RWPE1 (cell line): Measurements from ENCODE around the gene TEX13B.
A peak's percentile ranks its signal among the peaks of the same experiment; 100 is the strongest.

ENCODE experiments used
- CTCF ChIA-PET: fragments of 350-600 bp; sonication (Branson Sonifier 250); formaldehyde crosslinking; extraction: SDS; loops from one replicate; lab custom pipeline; 2021; lab: Yijun Ruan, JAX
- POLR2A ChIA-PET: fragments of 400-600 bp; formaldehyde crosslinking; extraction: SDS; loops from one replicate; lab custom pipeline; 2020; ENCODE audit warnings: antibody characterized with exemption; ENCODE audit not compliant: low non-redundant PET; lab: Yijun Ruan, JAX
- DNase-seq: peaks from one replicate; pipeline ENCODE4 v3.0.0; 2012; ENCODE audit warnings: low spot score
- H3K27ac ChIP-seq: fragments of 450-650 bp; 2 replicates; pipeline ENCODE4 v1.5.1; 2017
- TF ChIP-seq, protein P1 (sequence below): fragments of 450-650 bp; conservative IDR thresholded peaks from 2 replicates; pipeline ENCODE4 v1.5.1; 2017; ENCODE audit warnings: low read depth, mild to moderate bottlenecking

TEX13B gene

GRCh38 chrX:108020631-108021030 is 38.5 kb upstream of the TEX13B start:
- TF ChIP-seq, protein P1, sequence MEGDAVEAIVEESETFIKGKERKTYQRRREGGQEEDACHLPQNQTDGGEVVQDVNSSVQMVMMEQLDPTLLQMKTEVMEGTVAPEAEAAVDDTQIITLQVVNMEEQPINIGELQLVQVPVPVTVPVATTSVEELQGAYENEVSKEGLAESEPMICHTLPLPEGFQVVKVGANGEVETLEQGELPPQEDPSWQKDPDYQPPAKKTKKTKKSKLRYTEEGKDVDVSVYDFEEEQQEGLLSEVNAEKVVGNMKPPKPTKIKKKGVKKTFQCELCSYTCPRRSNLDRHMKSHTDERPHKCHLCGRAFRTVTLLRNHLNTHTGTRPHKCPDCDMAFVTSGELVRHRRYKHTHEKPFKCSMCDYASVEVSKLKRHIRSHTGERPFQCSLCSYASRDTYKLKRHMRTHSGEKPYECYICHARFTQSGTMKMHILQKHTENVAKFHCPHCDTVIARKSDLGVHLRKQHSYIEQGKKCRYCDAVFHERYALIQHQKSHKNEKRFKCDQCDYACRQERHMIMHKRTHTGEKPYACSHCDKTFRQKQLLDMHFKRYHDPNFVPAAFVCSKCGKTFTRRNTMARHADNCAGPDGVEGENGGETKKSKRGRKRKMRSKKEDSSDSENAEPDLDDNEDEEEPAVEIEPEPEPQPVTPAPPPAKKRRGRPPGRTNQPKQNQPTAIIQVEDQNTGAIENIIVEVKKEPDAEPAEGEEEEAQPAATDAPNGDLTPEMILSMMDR = peak; percentile 40
- ChIA-PET CTCF (interaction anchor here (0.6 to 1.0 kb wide), 3 partner anchors 50 to 984 kb away, joined by 3 to 5 read pairs (median 3); no protein-coding TSS in a partner anchor), POLR2A (no interaction called here)
- H3K27ac ChIP-seq = no peak overlapping the region
- peak; percentile 8 for DNase-seq

- CTCF ChIA-PET = no interaction called here
- POLR2A ChIA-PET = no interaction called here
Observed at GRCh38 chrX:108019382-108019875, 37.3 kb upstream of the TEX13B start.

GRCh38 chrX:108018656-108019381 is 36.6 kb upstream of the TEX13B start:
- CTCF ChIA-PET = no interaction called here

More at GRCh38 chrX:108019382-108019875, 37.3 kb upstream of the TEX13B start:
- TF ChIP-seq, protein P1 = no peak
- no peak for DNase-seq
- no peak overlapping the region for H3K27ac ChIP-seq

DNA sequence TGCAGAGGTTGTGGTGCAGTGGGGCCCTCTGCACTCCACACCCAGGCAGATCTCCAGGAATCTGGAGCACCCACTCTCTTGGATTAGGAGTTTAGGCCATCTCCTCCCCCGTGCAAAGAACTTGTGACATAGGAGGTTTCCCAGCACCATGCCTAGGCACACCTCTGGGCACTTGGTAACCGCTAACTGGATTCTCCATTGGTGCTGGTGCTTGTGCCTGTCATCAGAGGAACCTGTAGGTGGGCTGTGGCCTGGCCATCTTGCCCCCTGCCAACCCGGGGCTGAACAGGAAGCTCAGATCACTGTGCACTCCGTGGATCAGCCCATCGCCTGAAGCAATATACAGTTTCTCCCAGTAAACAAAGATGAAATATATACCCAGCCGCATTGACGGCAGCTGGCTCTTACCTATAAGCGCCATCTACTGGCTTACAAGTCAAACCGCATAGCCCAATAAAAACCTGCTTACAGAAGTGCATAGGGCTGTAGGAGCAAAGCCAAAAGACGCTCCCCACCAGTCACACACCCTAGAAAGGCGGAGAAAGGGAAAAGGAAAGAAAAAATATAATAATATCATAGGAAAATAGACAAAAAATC is 19.1 kb upstream of the TEX13B start:
- H3K27ac ChIP-seq = peak overlapping the region; percentile 34; the same call in 1 of the 2 replicates
- ChIA-PET POLR2A (no interaction called here), CTCF (no interaction called here)
- no peak for DNase-seq
- TF ChIP-seq, protein P1 = no peak

More at GRCh38 chrX:108018656-108019381, 36.6 kb upstream of the TEX13B start:
- TF ChIP-seq, protein P1 = no peak
- no peak for DNase-seq
- POLR2A ChIA-PET = no interaction called here
- no peak overlapping the region for H3K27ac ChIP-seq

GRCh38 chrX:108000751-108001150 is 18.6 kb upstream of the TEX13B start:
- H3K27ac ChIP-seq = peak overlapping the region; percentile 34; the same call in 1 of the 2 replicates
- ChIA-PET POLR2A (no interaction called here), CTCF (interaction anchor here (0.6 kb wide), 1 partner anchor 980 kb away, joined by 3 read pairs; no protein-coding TSS in a partner anchor)
- peak; percentile 18 for DNase-seq
- TF ChIP-seq, protein P1 = no peak

DNA sequence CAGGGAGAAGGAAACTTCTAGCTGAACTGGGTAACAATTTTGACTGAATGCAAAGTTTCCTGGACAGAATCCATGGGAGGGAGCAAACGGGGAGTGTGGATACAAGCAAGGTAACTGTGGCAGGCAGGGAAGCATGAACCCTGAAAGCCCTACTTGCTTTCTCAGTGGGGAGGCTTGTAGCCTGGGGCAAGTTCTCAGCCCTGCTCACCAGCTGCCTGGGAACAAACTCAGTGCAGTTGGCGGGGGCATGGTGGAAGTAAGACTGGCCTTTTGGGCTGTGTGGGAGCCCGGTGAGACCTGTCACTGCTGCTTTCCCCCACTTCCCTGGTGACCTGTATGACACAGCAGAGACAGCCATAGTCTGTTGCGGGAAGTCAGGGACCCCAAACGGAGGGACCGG is 14.0 kb upstream of the TEX13B start:
- DNase-seq = no peak
- H3K27ac ChIP-seq = no peak overlapping the region
- ChIA-PET CTCF (no interaction called here), POLR2A (no interaction called here)
- TF ChIP-seq, protein P1 = no peak
